Lung microvascular endothelial cell (primary cell): ENCODE results near the gene BCAS3. TPM values are rescaled to one million over a fixed set of nuclear protein-coding genes. Genes with fewer than 3 reads are reported as not detected.
"Not testable (repeated sequence)": the region's sequence is repeated elsewhere in the genome, so short reads cannot be mapped to it uniquely, and the experiment has no call there.

Source experiments
- DNase-seq, 2 donors: peaks; one replicate each; pipeline versions ENCODE4 v3.0.0 to v3.0.0-alpha.2; 2010; ENCODE audit warnings: low read depth in 2 of 2
- total RNA-seq: library from RNA; depleted of rRNA; stranded (reverse); fragments of >200 nt; gene quantifications from 2 replicates; pipeline ENCODE4 v1.2.1, GENCODE V29; 2014

Gene BCAS3
- total RNA-seq, 1 donor from 2014 or later, result 17.9 TPM

- no peak for DNase-seq
Measured at GRCh38 chr17:60995680-60996079, 318.0 kb downstream of the BCAS3 start.

GRCh38 chr17:61000911-61001310 is 323.3 kb downstream of the BCAS3 start:
- peak in 1 of 2 donors; percentile 22 for DNase-seq

- DNase-seq, result peak; percentile 35 to 60
Measured at GRCh38 chr17:61002316-61002736, 324.7 kb downstream of the BCAS3 start.

- DNase-seq, result no peak
Measured at GRCh38 chr17:61005358-61005757, 327.7 kb downstream of the BCAS3 start.

GRCh38 chr17:61005958-61006357 is 328.3 kb downstream of the BCAS3 start:
- not testable (repeated sequence) for DNase-seq

GRCh38 chr17:61007980-61008379 is 330.3 kb downstream of the BCAS3 start:
- peak in 1 of 2 donors; percentile 55 for DNase-seq

GRCh38 chr17:61009663-61010062 is 332.0 kb downstream of the BCAS3 start:
- peak; percentile 17 for DNase-seq

GRCh38 chr17:61010661-61011170 is 333.1 kb downstream of the BCAS3 start:
- DNase-seq, result no peak

GRCh38 chr17:61011251-61011650 is 333.6 kb downstream of the BCAS3 start:
- DNase-seq, result no peak

- no peak for DNase-seq
Measured at GRCh38 chr17:61015966-61016365, 338.3 kb downstream of the BCAS3 start.

GRCh38 chr17:61017317-61018006 is 339.8 kb downstream of the BCAS3 start:
- no peak for DNase-seq

GRCh38 chr17:61018938-61019337 is 341.3 kb downstream of the BCAS3 start:
- no peak for DNase-seq

- DNase-seq, result no peak
Measured at GRCh38 chr17:61023996-61024395, 346.3 kb downstream of the BCAS3 start.

- no peak for DNase-seq
Measured at GRCh38 chr17:61026818-61027217, 349.2 kb downstream of the BCAS3 start.

GRCh38 chr17:61029181-61029580 is 351.5 kb downstream of the BCAS3 start:
- no peak for DNase-seq

GRCh38 chr17:61040666-61041065 is 363.0 kb downstream of the BCAS3 start:
- no peak for DNase-seq

GRCh38 chr17:61042348-61042747 is 364.7 kb downstream of the BCAS3 start:
- not testable (repeated sequence) for DNase-seq

GRCh38 chr17:61047515-61047914 is 369.9 kb downstream of the BCAS3 start:
- no peak for DNase-seq

GRCh38 chr17:61048376-61049106 is 370.9 kb downstream of the BCAS3 start:
- DNase-seq, result no peak

GRCh38 chr17:61053469-61053868 is 375.8 kb downstream of the BCAS3 start:
- DNase-seq, result peak in 1 of 2 donors; percentile 44

GRCh38 chr17:61054436-61054835 is 376.8 kb downstream of the BCAS3 start:
- DNase-seq, result no peak

GRCh38 chr17:61057257-61057656 is 379.6 kb downstream of the BCAS3 start:
- peak in 1 of 2 donors; percentile 60 for DNase-seq

- no peak for DNase-seq
Measured at GRCh38 chr17:61058066-61058465, 380.4 kb downstream of the BCAS3 start.
